OCI-LY1 (cell line): Measurements from ENCODE around the gene FAM151A.

Experiments used
- CTCF ChIP-seq: fragments of 200-600 bp; sonication (generic), shearing (Covaris generic); IDR thresholded peaks from 2 replicates; pipeline ENCODE4 v1.5.1; 2017; ENCODE audit warnings: mild to moderate bottlenecking, antibody characterized with exemption, low read length, moderate library complexity, mixed read lengths
- EZH2 ChIP-seq: fragments of 200-600 bp; sonication (generic), shearing (Covaris generic); IDR thresholded peaks from 2 replicates; pipeline ENCODE4 v1.8.0; 2017; ENCODE audit warnings: borderline replicate concordance, mixed run types, mild to moderate bottlenecking, antibody characterized with exemption, low read length, moderate library complexity, mixed read lengths

- TF ChIP-seq CTCF: no peak
- no peak for TF ChIP-seq EZH2
Measured at GRCh38 chr1:54606990-54607325, 16.4 kb downstream of the FAM151A start.
